Right lung (tissue), 5 donors: ENCODE data around the gene KRTAP2-2. TPM values are rescaled to one million over a fixed set of nuclear protein-coding genes. Genes with fewer than 3 reads are reported as not detected.

ENCODE experiments used
- DNase-seq, 2 donors: peaks; one replicate each; pipeline ENCODE4 v3.0.0-alpha.2; 2013
- polyA plus RNA-seq, 5 donors: library from polyadenylated mRNA; unstranded; fragments of 120-200 nt; gene quantifications; one replicate each; pipeline versions ENCODE4 v1.2.1 to v1.2.3, GENCODE V29; 2013; ENCODE audit warnings: inconsistent platforms in 1 of 5, low replicate concordance in 1 of 5; ENCODE audit not compliant: insufficient read length in 5 of 5, insufficient read depth in 1 of 5

KRTAP2-2 gene
- polyA plus RNA-seq, 5 donors = not detected

GRCh38 chr17:41026715-41027471 lies 28.1 kb downstream of the KRTAP2-2 start, which contains the start of gene KRTAP1-5:
Gene KRTAP1-5, minus strand, starts transcription at chr17:41027208. Its CDS starts 53 bp downstream, at chr17:41027155.
- no peak for DNase-seq

DNA sequence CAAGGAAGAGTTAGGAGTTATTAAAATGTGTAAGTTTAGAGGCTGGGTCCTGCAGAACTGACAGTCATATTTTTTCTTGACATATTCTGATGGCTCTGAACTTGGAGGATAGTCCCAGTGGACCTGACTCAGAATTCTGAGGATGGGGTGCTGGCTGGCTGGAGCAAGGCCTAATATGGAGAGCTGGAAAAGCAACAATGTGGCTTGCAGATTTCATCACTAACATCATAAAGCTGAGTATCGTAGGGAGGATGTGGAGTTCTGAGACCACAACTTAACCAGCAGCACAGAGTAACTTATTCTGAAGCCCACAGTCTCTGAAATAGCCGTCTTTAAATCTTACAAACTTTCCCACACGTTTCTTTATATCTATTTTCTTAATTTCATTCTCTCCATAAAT lies 30.3 kb downstream of the KRTAP2-2 start:
- DNase-seq = no peak

DNA sequence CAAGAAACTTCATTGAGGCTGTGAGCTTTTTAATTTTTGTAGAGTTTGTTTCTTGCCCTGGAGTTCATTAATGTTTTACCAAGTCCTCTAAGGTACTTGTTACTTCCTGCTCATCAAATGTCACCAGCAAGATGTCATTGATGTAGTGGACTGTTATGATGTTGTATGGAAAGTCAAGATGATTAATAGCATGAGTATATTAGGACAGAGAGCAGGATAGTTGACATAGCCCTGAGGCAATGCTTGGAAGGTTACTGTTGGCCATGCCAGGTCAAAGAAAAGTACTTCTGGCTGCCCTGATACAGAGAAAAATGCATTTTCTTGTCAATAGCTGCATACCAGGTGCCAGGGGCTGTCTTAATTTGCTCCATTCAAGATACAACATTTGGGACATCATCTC lies 34.7 kb downstream of the KRTAP2-2 start:
- DNase-seq = no peak

- DNase-seq = no peak
These were observed 35.6 kb downstream of the KRTAP2-2 start for GRCh38 chr17:41019415-41019814.

DNA sequence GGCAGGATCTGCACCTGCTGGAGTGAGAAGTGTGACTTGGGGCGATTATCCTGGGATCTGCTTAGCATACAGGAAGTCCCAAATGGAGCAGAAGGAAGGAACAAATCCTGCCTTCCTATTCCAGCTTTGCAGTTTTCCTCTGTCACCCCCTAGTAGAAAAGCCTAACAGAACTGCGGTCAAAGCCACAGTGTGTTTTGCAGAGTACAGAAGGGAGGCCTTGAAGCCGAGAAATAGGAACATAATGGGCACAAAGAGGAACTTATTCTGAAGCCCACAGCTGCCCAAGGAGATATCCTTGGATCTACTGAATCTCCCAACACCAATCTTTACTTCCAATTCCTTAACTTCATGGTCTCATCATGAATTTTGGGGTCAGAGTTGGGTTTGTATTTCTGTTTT lies 36.5 kb downstream of the KRTAP2-2 start:
- DNase-seq = no peak

- no peak for DNase-seq
These were observed 38.3 kb downstream of the KRTAP2-2 start for GRCh38 chr17:41016578-41017215.

GRCh38 chr17:41015454-41015853 lies 39.6 kb downstream of the KRTAP2-2 start:
- no peak for DNase-seq

DNA sequence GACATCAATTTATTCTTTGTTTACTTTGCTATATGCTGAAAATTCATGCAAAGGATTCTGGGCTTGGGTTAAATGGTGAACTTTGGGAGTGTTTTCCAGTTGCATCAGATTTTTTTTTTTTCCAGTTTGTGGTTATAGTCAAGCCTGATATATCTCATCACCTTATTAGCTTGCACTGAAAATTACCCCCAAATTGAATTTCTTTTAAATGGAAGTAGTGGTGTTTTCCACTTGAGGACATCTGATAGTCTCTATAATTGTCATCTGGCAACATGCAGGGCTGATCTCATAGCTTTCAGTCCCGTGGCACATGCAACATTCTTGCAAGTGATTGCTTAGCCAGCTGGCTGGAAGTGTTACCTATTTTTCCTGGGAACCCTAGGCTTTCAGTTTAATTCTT lies 41.4 kb downstream of the KRTAP2-2 start:
- DNase-seq = no peak

GRCh38 chr17:41013181-41013580 lies 41.8 kb downstream of the KRTAP2-2 start:
- no peak for DNase-seq

DNA sequence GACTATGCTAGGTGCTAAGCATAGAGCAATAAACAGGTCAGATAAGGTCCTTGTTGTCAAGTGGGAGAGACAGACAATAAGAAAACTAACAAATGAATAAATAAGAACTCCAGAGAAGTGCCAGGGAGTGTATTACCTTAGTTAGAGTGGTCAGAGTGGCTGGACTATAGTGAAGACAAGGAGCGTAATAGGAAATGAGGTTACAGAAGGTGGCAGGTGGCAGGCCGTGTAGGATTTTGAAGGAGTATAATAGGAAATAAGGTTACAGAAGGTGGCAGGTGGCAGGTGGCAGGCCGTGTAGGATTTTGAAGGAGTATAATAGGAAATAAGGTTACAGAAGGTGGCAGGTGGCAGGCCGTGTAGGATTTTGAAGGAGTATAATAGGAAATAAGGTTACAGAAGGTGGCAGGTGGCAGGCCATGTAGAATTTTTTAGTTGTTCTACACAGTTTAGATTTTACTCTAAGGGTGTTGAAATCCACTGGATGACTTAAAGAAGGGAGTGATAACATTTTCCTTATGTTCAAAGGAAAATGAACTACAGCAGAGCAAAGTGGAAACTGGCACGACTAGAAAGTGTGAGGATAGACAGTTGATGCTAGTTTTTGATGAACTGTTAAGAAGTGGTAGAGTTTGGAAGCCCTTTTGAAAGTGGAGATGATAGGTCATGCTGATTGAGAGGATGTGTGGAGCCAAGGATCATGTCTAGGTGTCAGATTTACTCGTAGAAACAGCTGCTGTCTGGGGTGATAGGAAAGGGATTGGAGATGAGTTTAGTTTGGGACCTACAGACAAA lies 42.5 kb downstream of the KRTAP2-2 start:
- DNase-seq = no peak

GRCh38 chr17:41010441-41010840 lies 44.6 kb downstream of the KRTAP2-2 start:
- no peak for DNase-seq

GRCh38 chr17:41009936-41010335 lies 45.1 kb downstream of the KRTAP2-2 start:
- no peak for DNase-seq

- DNase-seq = no peak
These were observed 45.7 kb downstream of the KRTAP2-2 start for GRCh38 chr17:41009301-41009760.

DNA sequence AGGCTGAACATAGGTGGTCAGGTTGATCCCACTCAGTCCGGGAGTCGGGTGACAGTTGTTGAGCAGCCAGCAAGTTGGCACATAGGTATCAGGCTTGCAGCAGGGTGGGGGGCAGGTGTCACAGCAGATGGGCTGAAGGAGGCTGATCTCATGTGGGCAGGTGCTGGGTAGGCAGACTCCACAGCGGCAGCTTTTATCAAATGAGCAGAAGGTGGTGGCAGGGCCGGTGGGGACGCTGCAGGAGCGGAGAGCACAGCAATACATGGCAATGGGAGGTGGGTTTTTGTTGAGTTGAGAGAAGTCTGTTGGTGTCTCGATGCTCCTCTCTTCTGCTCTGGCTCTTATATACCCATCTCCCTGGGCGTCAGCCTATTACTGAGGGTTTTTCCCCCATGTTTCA lies 46.2 kb downstream of the KRTAP2-2 start, which contains the start of gene KRTAP3-1:
Gene KRTAP3-1 (minus strand): TSS at position 318 of the 400 bp plus-strand sequence. CDS start 54 bp downstream, at position 264.
- DNase-seq = no peak

Other genes with a start within 250 kb of the KRTAP2-2 start
- 10 to 100 TPM; 27.5 to 58.8 (median 45.4) TPM for gene KRT10, start 232.6 kb downstream of the KRTAP2-2 start, polyA plus RNA-seq
- gene KRT12, start 188.0 kb downstream of the KRTAP2-2 start, polyA plus RNA-seq = under 1 TPM in 3 of 5 donors, not detected in 2; 0.06 to 0.14 (median 0.13) TPM
- not detected for gene KRT20, start 170.0 kb downstream of the KRTAP2-2 start, polyA plus RNA-seq
- under 1 TPM in 3 of 5 donors, not detected in 2; 0.18 to 0.35 (median 0.21) TPM for gene KRT23, start 117.6 kb downstream of the KRTAP2-2 start, polyA plus RNA-seq
- gene KRT39, start 88.3 kb downstream of the KRTAP2-2 start, polyA plus RNA-seq = under 1 TPM in 1 of 5 donors, not detected in 4; 0.35 TPM
- under 1 TPM in 2 of 5 donors, not detected in 3; 0.06 to 0.70 TPM for gene KRT40, start 70.9 kb downstream of the KRTAP2-2 start, polyA plus RNA-seq
- gene KRTAP3-3, start 61.1 kb downstream of the KRTAP2-2 start, polyA plus RNA-seq = not detected
- gene KRTAP3-2, start 55.3 kb downstream of the KRTAP2-2 start, polyA plus RNA-seq = not detected
- gene KRTAP3-1, start 46.1 kb downstream of the KRTAP2-2 start, polyA plus RNA-seq = not detected
- not detected for gene KRTAP1-5, start 28.0 kb downstream of the KRTAP2-2 start, polyA plus RNA-seq
- gene KRTAP1-4, start 25.0 kb downstream of the KRTAP2-2 start, polyA plus RNA-seq = not detected
- not detected for gene KRTAP1-3, start 20.4 kb downstream of the KRTAP2-2 start, polyA plus RNA-seq
- not detected for gene KRTAP1-1, start 13.8 kb downstream of the KRTAP2-2 start, polyA plus RNA-seq
- not detected for gene KRTAP2-1, start 7.9 kb downstream of the KRTAP2-2 start, polyA plus RNA-seq
- gene KRTAP2-3, start 4.9 kb upstream of the KRTAP2-2 start, polyA plus RNA-seq = not detected
- gene KRTAP2-4, start 10.6 kb upstream of the KRTAP2-2 start, polyA plus RNA-seq = not detected
- gene KRTAP4-7, start 28.9 kb upstream of the KRTAP2-2 start, polyA plus RNA-seq = not detected
- not detected for gene KRTAP4-8, start 42.9 kb upstream of the KRTAP2-2 start, polyA plus RNA-seq
- not detected for gene KRTAP4-16, start 47.0 kb upstream of the KRTAP2-2 start, polyA plus RNA-seq
- not detected for gene KRTAP4-9, start 50.2 kb upstream of the KRTAP2-2 start, polyA plus RNA-seq
- under 1 TPM in 1 of 5 donors, not detected in 4; 0.13 TPM for gene KRTAP4-11, start 63.1 kb upstream of the KRTAP2-2 start, polyA plus RNA-seq
- gene KRTAP4-12, start 69.0 kb upstream of the KRTAP2-2 start, polyA plus RNA-seq = not detected
- gene KRTAP4-6, start 85.3 kb upstream of the KRTAP2-2 start, polyA plus RNA-seq = not detected
- not detected for gene KRTAP4-5, start 94.6 kb upstream of the KRTAP2-2 start, polyA plus RNA-seq
- gene KRTAP4-4, start 105.5 kb upstream of the KRTAP2-2 start, polyA plus RNA-seq = not detected
- gene KRTAP4-3, start 113.0 kb upstream of the KRTAP2-2 start, polyA plus RNA-seq = not detected
- gene KRTAP4-2, start 123.0 kb upstream of the KRTAP2-2 start, polyA plus RNA-seq = not detected
- not detected for gene KRTAP4-1, start 129.7 kb upstream of the KRTAP2-2 start, polyA plus RNA-seq
- not detected for gene KRTAP9-1, start 134.7 kb upstream of the KRTAP2-2 start, polyA plus RNA-seq
- not detected for gene KRTAP9-2, start 171.4 kb upstream of the KRTAP2-2 start, polyA plus RNA-seq
- not detected for gene KRTAP9-3, start 177.2 kb upstream of the KRTAP2-2 start, polyA plus RNA-seq
- not detected for gene KRTAP9-8, start 182.8 kb upstream of the KRTAP2-2 start, polyA plus RNA-seq
- gene KRTAP9-4, start 194.5 kb upstream of the KRTAP2-2 start, polyA plus RNA-seq = not detected
- gene KRTAP9-9, start 200.2 kb upstream of the KRTAP2-2 start, polyA plus RNA-seq = not detected
- gene KRTAP9-6, start 210.1 kb upstream of the KRTAP2-2 start, polyA plus RNA-seq = under 1 TPM; 0.13 to 0.25 (median 0.18) TPM
- not detected for gene KRTAP9-7, start 220.5 kb upstream of the KRTAP2-2 start, polyA plus RNA-seq
- not detected for gene KRTAP29-1, start 247.6 kb upstream of the KRTAP2-2 start, polyA plus RNA-seq